ENCODE measurements around the gene PDE11A.
A peak's percentile ranks its signal among the peaks of the same experiment; 100 is the strongest.
"Not testable (repeated sequence)": the region's sequence is repeated elsewhere in the genome, so short reads cannot be mapped to it uniquely, and the experiment has no call there.

The PDE11A gene

DNA sequence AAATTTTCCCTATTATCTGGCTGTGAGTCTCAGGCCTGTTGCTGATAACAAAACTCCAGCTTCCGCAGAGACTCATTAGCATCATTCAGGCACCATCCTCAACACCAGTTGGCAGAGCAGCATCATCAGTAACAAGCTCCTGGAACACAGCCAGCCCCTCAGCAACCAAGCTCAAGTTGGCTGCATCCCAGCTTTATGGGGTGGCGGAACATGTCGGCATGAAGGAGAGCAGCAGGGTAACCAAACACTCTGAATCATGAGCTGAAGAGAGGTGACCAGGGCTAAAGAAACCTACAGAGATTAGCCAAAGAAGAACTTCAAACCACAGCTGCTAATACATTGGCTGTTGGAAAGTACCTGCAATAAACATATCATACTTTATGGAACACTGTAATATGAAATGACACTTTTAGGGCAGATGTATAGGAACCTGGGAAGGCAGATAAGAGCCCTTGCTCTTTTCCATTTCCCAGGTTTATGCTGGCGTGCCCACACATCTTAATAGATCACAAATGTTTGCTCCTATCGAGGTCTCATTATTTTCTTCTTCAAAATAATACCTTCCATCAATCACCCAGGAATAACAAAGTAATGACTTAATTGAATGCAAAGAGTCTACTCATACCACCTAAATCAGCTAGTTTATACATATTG, 63.8 kb downstream of the PDE11A start:
- peak in 1 of 2 experiments; percentile 29 for DNase-seq (ENCODE audit: low read depth in 2 of 2)

GRCh38 chr2:178006710-178007109, 65.9 kb downstream of the PDE11A start:
- DNase-seq (ENCODE audit: low read depth in 2 of 2): no peak

DNA sequence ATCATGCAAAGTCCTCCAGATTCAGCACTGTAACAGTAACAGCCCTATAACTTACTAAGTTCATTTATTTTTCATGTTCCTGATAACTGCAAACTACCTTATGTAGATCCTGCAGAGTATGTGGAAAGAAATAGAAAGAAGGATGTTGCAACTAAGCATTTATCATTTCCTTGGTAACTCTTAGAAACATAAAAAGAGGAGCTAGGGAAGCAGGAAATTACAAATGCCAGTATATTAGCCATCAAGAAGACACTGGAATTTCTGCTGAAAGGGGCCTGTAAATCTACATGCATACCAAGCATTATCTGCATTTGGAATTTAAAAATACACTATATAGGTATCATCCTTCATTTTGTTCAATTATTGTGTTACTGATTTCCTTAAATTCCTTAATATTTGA, 66.8 kb downstream of the PDE11A start:
- DNase-seq (ENCODE audit: low read depth in 2 of 2): peak in 1 of 2 experiments; percentile 33

- DNase-seq (ENCODE audit: low read depth in 2 of 2): no peak
Measured at GRCh38 chr2:178002038-178002437, 70.5 kb downstream of the PDE11A start.

- no peak for DNase-seq (ENCODE audit: low read depth in 2 of 2)
Measured at GRCh38 chr2:177998996-177999395, 73.6 kb downstream of the PDE11A start.

GRCh38 chr2:177998006-177998405, 74.6 kb downstream of the PDE11A start:
- peak; percentile 61 to 64 for DNase-seq (ENCODE audit: low read depth in 2 of 2)

GRCh38 chr2:177992992-177993391, 79.6 kb downstream of the PDE11A start:
- no peak for DNase-seq (ENCODE audit: low read depth in 2 of 2)

- no peak for DNase-seq (ENCODE audit: low read depth in 2 of 2)
Measured at GRCh38 chr2:177989029-177989885, 83.3 kb downstream of the PDE11A start.

- no peak for DNase-seq (ENCODE audit: low read depth in 2 of 2)
Measured at GRCh38 chr2:177984749-177985148, 87.8 kb downstream of the PDE11A start.

- DNase-seq (ENCODE audit: low read depth in 2 of 2): peak; percentile 34 to 36
Measured at GRCh38 chr2:177983183-177983788, 89.3 kb downstream of the PDE11A start.

DNA sequence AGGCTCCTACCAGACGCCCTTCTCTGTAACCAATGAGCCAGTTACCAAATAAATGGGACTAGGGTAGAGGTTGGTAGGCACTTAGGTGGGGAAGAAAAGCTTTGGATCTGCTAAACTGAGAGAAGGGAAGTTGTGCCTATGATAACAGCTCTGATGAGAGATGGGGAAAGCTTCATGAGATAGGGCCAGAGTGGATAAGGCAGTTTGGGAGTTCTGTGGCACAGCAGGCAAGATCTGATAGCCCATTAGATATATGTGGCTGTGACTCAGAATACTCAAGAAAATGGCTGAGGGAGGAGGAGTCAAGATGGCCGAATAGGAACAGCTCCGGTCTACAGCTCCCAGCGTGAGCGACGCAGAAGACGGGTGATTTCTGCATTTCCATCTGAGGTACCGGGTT, 99.8 kb downstream of the PDE11A start:
- no peak for DNase-seq (ENCODE audit: low read depth in 2 of 2)

DNA sequence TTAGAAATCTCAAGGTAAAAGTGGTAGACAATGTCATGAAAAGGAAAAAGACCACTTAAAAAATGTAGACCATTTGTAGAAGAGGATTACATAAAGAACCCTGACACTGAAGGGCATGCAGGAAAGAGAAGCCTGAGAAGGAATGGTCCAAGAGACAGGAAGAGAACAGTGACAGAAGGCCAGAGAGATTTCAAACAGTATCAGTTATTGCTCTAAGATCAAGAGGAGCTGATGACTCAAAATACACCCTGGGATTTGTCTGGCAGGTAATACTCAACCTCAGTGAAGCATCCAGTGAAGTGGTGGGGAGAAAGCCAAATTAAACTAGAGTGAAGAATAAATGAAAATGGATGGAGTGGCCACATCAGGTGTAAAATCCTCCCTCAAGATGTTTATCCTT, 100.5 kb downstream of the PDE11A start:
- no peak for DNase-seq (ENCODE audit: low read depth in 2 of 2)

DNA sequence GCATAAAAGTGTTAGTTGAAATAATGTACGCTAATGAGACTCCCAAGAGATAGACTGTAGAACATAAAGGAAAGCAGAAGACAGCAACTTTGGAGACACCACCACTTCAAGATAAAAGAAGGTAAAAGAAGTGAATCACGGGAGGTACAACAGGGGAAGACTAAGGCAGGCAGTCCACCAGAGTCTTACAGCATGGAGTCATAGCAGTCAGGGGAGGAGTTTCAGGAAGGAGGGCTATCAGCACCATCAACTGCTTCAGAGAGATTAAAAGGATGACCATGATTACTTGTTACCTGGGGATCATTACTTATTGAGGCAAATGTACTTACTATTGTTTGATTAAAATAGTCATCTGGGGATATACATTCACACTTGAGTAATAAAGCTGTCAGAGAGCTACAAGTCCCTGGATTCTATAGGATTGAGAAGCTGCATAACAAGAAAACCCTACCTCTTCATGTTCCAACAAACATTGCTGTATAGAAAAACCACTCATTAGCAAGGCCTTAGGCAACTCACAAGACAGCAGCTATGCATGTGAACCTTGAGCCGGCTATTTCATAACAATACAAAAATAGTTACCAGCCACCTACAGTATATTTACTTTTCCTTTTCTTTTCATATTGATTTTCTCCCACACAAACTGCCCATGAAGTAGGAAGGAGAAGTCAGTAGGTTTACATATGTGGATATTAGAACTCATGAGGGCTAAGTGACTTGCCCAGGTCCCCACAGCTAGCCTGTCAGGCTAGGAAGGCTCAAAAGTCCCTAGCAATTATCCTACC, 101.7 kb downstream of the PDE11A start:
- no peak for DNase-seq (ENCODE audit: low read depth in 2 of 2)

DNA sequence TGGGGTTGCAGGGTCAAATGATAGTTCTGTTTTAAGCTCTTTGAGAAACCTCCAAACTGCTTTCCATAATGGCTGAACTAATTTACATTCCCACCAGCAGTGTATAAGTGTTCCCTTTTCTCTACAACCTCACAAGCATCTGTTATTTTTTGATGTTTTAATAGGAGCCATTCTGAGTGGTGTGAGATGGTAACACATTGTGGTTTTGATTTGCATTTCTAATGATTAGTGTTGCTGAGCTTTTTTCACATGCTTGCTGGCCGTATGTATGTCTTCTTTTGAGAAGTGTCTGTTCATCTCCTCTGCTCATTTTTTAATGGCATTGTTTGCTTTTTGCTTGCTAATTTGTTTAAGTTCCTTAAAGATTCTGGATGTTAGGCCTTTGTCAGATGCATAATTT, 107.7 kb downstream of the PDE11A start:
- no peak for DNase-seq (ENCODE audit: low read depth in 2 of 2)

GRCh38 chr2:177952151-177952550, 120.4 kb downstream of the PDE11A start:
- no peak for DNase-seq (ENCODE audit: low read depth in 2 of 2)

DNA sequence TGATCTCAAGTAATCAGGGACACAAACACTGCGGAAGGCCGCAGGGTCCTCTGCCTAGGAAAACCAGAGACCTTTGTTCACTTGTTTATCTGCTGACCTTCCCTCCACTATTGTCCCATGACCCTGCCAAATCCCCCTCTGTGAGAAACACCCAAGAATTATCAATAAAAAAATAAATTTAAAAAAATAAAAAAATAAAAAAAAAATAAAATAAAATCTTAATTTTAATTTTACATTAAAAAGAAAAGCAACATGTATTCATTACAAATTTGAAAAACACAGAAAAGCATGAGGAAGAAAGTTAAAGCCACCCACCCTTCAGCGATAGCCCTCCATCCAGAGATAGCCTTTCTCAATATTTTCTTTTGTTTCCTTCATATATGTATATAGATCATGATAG, 125.0 kb downstream of the PDE11A start:
- not testable (repeated sequence) for DNase-seq (ENCODE audit: low read depth in 2 of 2)

DNA sequence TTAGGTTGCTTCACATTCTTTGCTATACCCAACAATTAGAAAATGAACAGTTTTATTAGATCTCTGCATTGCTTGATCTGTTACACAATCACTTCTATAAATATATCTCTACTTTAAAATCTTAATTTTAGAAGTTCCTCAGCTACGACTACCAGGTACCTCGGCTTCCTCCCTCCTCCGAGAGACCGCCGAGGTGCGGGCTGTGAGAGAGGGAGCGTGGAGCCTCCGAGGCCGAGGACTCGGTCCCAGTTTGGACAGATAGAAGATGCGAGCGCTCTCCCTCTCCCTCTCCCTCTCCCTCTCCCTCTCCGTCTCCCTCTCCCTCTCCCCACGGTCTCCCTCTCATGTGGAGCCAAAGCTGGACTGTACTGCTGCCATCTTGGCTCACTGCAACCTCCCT, 128.0 kb downstream of the PDE11A start:
- not testable (repeated sequence) for DNase-seq (ENCODE audit: low read depth in 2 of 2)

- no peak for DNase-seq (ENCODE audit: low read depth in 2 of 2)
Measured at GRCh38 chr2:177942731-177943130, 129.8 kb downstream of the PDE11A start.

GRCh38 chr2:177939211-177939610, 133.4 kb downstream of the PDE11A start:
- DNase-seq (ENCODE audit: low read depth in 2 of 2): no peak

GRCh38 chr2:177930916-177931315, 141.7 kb downstream of the PDE11A start:
- no peak for DNase-seq (ENCODE audit: low read depth in 2 of 2)

DNA sequence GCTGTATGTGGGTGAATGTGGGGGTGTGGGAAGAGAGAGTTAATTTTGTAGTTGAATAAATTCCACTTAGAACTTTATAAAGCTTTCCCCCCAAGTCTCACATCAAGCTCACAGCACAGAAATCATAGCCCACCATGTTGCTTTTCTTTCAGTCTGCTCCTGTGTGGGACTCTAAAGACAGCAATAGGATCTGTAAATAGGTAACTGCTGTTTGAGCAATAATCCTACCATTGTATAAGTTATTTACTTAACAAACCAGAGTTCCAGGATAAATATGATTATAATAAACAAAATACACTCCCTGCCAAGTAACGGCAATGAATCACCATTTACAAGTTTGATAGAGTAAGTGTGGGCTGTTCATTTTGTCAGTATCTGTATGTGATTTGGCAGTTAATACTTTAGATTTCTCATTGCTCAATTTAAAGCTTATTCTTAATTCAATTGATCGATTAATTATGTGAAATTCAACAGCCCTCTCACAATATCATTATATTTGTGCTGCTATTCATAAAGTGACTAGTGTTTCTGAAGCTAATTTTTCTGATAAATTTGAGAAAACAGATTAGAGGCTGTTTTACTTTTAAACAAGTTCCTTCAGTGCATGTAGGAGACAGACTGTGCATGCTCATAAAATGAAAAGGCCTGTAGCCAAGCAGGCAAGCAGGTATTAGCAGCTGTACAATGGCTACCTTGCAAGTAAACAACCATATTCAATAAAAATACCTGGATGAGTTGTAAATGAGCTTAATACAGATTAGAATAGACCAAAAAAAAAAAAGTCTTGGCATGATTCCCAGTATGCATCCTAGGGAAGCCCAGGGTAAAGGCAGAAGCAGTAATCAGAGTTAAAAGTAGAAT, 142.7 kb downstream of the PDE11A start:
- no peak for DNase-seq (ENCODE audit: low read depth in 2 of 2)
